ENCODE results near the gene WDR1.

WDR1 gene

DNA sequence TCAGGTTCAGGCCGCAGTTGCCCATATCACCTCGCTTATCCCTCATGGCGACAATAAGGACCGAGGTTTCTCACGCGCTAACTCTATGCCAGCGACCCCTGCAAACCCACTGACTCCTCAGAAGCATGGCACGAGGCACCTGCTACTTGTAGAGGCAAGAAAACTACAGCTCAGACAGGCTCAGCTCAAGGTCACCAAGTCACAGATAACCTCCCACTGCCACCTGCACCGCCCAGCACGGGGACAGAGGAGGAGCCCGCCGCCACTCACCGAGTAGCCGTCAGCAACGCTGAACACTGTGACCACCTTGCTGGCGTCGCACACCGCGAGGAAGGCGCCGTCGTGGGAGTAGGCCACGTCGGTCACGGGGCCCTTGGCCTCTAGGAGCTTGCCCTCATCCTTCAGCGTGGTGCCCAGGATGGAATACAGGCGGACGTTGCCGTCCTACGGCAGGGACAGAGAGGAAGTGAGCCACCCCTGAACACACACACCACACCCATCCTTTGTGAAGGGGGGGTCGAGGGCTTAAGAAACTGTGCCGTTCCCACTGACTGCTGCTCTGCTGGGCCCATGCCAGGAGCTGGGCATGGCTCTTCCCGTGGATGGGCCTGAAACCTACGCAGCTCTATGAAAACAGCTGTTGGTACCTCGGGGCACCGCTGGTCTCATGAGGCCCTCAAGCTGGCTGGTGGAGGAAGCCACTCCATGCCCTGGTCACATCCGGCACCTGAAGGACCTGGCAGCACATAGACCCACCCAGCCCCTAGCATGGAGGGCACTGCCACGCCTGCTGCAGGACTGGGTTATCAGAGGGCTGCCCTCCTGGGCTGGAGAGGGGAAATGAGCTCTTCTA is 38.9 kb downstream of the WDR1 start:
- DNase-seq (ENCODE audit: extremely low read depth, insufficient read length) = no peak

GRCh38 chr4:10077076-10077475 is 39.5 kb downstream of the WDR1 start:
- TF ChIP-seq, protein P1, sequence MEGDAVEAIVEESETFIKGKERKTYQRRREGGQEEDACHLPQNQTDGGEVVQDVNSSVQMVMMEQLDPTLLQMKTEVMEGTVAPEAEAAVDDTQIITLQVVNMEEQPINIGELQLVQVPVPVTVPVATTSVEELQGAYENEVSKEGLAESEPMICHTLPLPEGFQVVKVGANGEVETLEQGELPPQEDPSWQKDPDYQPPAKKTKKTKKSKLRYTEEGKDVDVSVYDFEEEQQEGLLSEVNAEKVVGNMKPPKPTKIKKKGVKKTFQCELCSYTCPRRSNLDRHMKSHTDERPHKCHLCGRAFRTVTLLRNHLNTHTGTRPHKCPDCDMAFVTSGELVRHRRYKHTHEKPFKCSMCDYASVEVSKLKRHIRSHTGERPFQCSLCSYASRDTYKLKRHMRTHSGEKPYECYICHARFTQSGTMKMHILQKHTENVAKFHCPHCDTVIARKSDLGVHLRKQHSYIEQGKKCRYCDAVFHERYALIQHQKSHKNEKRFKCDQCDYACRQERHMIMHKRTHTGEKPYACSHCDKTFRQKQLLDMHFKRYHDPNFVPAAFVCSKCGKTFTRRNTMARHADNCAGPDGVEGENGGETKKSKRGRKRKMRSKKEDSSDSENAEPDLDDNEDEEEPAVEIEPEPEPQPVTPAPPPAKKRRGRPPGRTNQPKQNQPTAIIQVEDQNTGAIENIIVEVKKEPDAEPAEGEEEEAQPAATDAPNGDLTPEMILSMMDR (IDR thresholded peaks at IDR 0.05; ENCODE audit: insufficient read depth, low read length, poor library complexity, severe bottlenecking) = no peak
- H3K36me3 ChIP-seq (ENCODE audit: control insufficient read depth, insufficient read depth, low read length) = peaks cover 60% of the 10 kb centered on the region

More for the DNA sequence above, 38.9 kb downstream of the WDR1 start:
- TF ChIP-seq, protein P1 (IDR thresholded peaks at IDR 0.05; ENCODE audit: insufficient read depth, low read length, poor library complexity, severe bottlenecking) = no peak
- H3K27me3 ChIP-seq (replicated peaks; ENCODE audit: control insufficient read depth, insufficient read depth, low read length) = no peaks in the 10 kb centered on the region
- H3K36me3 ChIP-seq (ENCODE audit: control insufficient read depth, insufficient read depth, low read length) = peaks cover 65% of the 10 kb centered on the region
- no peak overlapping the region for H3K4me3 ChIP-seq (replicated peaks; ENCODE audit: low read depth, low read length)

GRCh38 chr4:10075953-10076391 is 40.6 kb downstream of the WDR1 start:
- no peak for DNase-seq (ENCODE audit: extremely low read depth, insufficient read length)
- Histone ChIP-seq H3K4me3 (replicated peaks; ENCODE audit: low read depth, low read length) (no peak overlapping the region), H3K27me3 (replicated peaks; ENCODE audit: control insufficient read depth, insufficient read depth, low read length) (no peaks in the 10 kb centered on the region), H3K36me3 (ENCODE audit: control insufficient read depth, insufficient read depth, low read length) (peaks cover 57% of the 10 kb centered on the region)
- TF ChIP-seq, protein P1 (IDR thresholded peaks at IDR 0.05; ENCODE audit: insufficient read depth, low read length, poor library complexity, severe bottlenecking) = no peak

More at GRCh38 chr4:10077076-10077475, 39.5 kb downstream of the WDR1 start:
- no peaks in the 10 kb centered on the region for H3K27me3 ChIP-seq (replicated peaks; ENCODE audit: control insufficient read depth, insufficient read depth, low read length)
- no peak for DNase-seq (ENCODE audit: extremely low read depth, insufficient read length)
- H3K4me3 ChIP-seq (replicated peaks; ENCODE audit: low read depth, low read length) = no peak overlapping the region

GRCh38 chr4:10075158-10075863 is 41.3 kb downstream of the WDR1 start:
- H3K4me3 ChIP-seq (replicated peaks; ENCODE audit: low read depth, low read length) = no peak overlapping the region
- H3K27me3 ChIP-seq (replicated peaks; ENCODE audit: control insufficient read depth, insufficient read depth, low read length) = no peaks in the 10 kb centered on the region
- TF ChIP-seq, protein P1 (IDR thresholded peaks at IDR 0.05; ENCODE audit: insufficient read depth, low read length, poor library complexity, severe bottlenecking) = no peak
- no peak for DNase-seq (ENCODE audit: extremely low read depth, insufficient read length)
- H3K36me3 ChIP-seq (ENCODE audit: control insufficient read depth, insufficient read depth, low read length) = peaks cover 50% of the 10 kb centered on the region

- TF ChIP-seq, protein P1 (IDR thresholded peaks at IDR 0.05; ENCODE audit: insufficient read depth, low read length, poor library complexity, severe bottlenecking) = no peak
- peaks cover 45% of the 10 kb centered on the region for H3K36me3 ChIP-seq (ENCODE audit: control insufficient read depth, insufficient read depth, low read length)
- no peak for DNase-seq (ENCODE audit: extremely low read depth, insufficient read length)
- H3K27me3 ChIP-seq (replicated peaks; ENCODE audit: control insufficient read depth, insufficient read depth, low read length) = no peaks in the 10 kb centered on the region
- H3K4me3 ChIP-seq (replicated peaks; ENCODE audit: low read depth, low read length) = no peak overlapping the region
Measured at GRCh38 chr4:10074767-10075105, 41.9 kb downstream of the WDR1 start.

All from GM06990 (cell line).